Pulmonary artery endothelial cell (primary cell): Measurements from ENCODE around the gene NDUFC2. TPM values are rescaled to one million over a fixed set of nuclear protein-coding genes. Genes with fewer than 3 reads are reported as not detected.
"Not testable (repeated sequence)": the region's sequence is repeated elsewhere in the genome, so short reads cannot be mapped to it uniquely, and the experiment has no call there.

Source experiments
- DNase-seq: peaks from one replicate; pipeline ENCODE4 v3.0.0-alpha.2; 2011; ENCODE audit warnings: low read depth, low spot score
- total RNA-seq: library from RNA; depleted of rRNA; stranded (reverse); fragments of >200 nt; gene quantifications from 2 replicates; pipeline ENCODE4 v1.2.3, GENCODE V29; 2014

The NDUFC2 gene
- total RNA-seq = 82.9 and 94.0 TPM in 2 replicates

GRCh38 chr11:78079232-78080083, at the start of gene NDUFC2:
Gene NDUFC2 (minus strand): TSS chr11:78079862. CDS start chr11:78079744, 118 bp downstream.
- peak; percentile 54 for DNase-seq

- DNase-seq = no peak
Observed at GRCh38 chr11:78127403-78127802, 47.7 kb upstream of the NDUFC2 start.

- DNase-seq = no peak
Observed at GRCh38 chr11:78112582-78113275, 33.1 kb upstream of the NDUFC2 start.

- no peak for DNase-seq
Observed at GRCh38 chr11:78111298-78111697, 31.6 kb upstream of the NDUFC2 start.

GRCh38 chr11:78110830-78111229, 31.2 kb upstream of the NDUFC2 start:
- DNase-seq = no peak

GRCh38 chr11:78110351-78110750, 30.7 kb upstream of the NDUFC2 start:
- DNase-seq = no peak

GRCh38 chr11:78109081-78110015, 29.7 kb upstream of the NDUFC2 start:
- no peak for DNase-seq

GRCh38 chr11:78100676-78101472, 21.2 kb upstream of the NDUFC2 start:
- DNase-seq = no peak

- no peak for DNase-seq
Observed at GRCh38 chr11:78100261-78100660, 20.6 kb upstream of the NDUFC2 start.

GRCh38 chr11:78099666-78100065, 20.0 kb upstream of the NDUFC2 start:
- DNase-seq = no peak

- no peak for DNase-seq
Observed at GRCh38 chr11:78097666-78098385, 18.2 kb upstream of the NDUFC2 start.

- DNase-seq = no peak
Observed at GRCh38 chr11:78094250-78094649, 14.6 kb upstream of the NDUFC2 start.

GRCh38 chr11:78086521-78087074, 6.9 kb upstream of the NDUFC2 start:
- DNase-seq = not testable (repeated sequence)

- DNase-seq = no peak
Observed at GRCh38 chr11:78085972-78086371, 6.3 kb upstream of the NDUFC2 start.

- not testable (repeated sequence) for DNase-seq
Observed at GRCh38 chr11:78084506-78084905, 4.8 kb upstream of the NDUFC2 start.

- DNase-seq = no peak
Observed at GRCh38 chr11:78083021-78083420, 3.4 kb upstream of the NDUFC2 start.

GRCh38 chr11:78082146-78082545, 2.5 kb upstream of the NDUFC2 start:
- no peak for DNase-seq

GRCh38 chr11:78081583-78081982, 1.9 kb upstream of the NDUFC2 start:
- DNase-seq = no peak

GRCh38 chr11:78080818-78081495, 1.3 kb upstream of the NDUFC2 start:
- no peak for DNase-seq
